Body of pancreas (tissue), 4 donors: ENCODE data around the gene GLT6D1.

Source experiments
- CTCF ChIP-seq, 7 experiments: fragments of 450-650 bp in 4 of 7; fragments of 200-600 bp in 3 of 7; sonication (generic) in 3 of 7; IDR thresholded peaks; one replicate each; pipeline ENCODE4 v1.5.1; 2016 to 2019; ENCODE audit warnings: antibody characterized with exemption in 7 of 7
- POLR2A ChIP-seq, 3 donors: fragments of 450-650 bp; IDR thresholded peaks; one replicate each; pipeline ENCODE4 v1.6.1; 2016; ENCODE audit warnings: antibody characterized with exemption in 3 of 3, mild to moderate bottlenecking in 2 of 3

DNA sequence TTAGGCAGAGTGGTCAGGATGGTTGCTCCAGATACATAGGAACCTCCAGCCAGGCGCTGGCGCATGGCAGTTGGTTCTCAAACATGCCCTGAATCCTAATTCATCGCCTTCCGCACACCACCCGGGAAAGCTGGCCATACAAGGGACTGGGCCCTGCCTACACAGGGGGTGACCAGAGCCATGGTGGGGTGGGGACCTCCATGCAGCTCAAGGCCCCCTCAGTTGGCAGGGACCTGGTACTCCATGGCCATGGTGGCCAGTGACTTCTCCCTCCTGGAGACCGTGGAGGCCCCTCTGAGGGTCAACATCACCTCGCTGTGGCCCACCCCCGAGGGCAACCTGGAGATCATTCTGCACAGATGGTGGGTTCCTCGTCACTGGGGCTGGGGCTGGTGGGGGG, 51.0 kb downstream of the GLT6D1 start:
- TF ChIP-seq CTCF (IDR thresholded peaks at IDR 0.05) = no peak
- no peak for TF ChIP-seq POLR2A (IDR thresholded peaks at IDR 0.05)
